Mucosa of rectum (tissue), 2 donors: ENCODE measurements around the gene HIVEP1.

Source experiments
- H3K27ac ChIP-seq, 2 donors: one replicate each; pipeline ENCODE4 v1.7.0; 2013; ENCODE audit warnings: inconsistent platforms in 2 of 2, low read depth in 2 of 2, low read length in 2 of 2
- H3K27me3 ChIP-seq, 2 donors: one replicate each; pipeline ENCODE4 v1.7.0; 2013; ENCODE audit warnings: low read length in 2 of 2; ENCODE audit not compliant: control insufficient read depth in 2 of 2, insufficient read depth in 2 of 2
- H3K36me3 ChIP-seq, 2 donors: one replicate each; pipeline ENCODE4 v1.7.0; 2013; ENCODE audit warnings: low read length in 2 of 2; ENCODE audit not compliant: control insufficient read depth in 2 of 2, insufficient read depth in 2 of 2
- H3K4me1 ChIP-seq, 2 donors: one replicate each; pipeline ENCODE4 v1.7.0; 2013; ENCODE audit warnings: low read length in 2 of 2, mild to moderate bottlenecking in 1 of 2; ENCODE audit not compliant: control insufficient read depth in 2 of 2, insufficient read depth in 2 of 2
- H3K4me3 ChIP-seq, 2 donors: one replicate each; pipeline ENCODE4 v1.7.0; 2013; ENCODE audit warnings: low read length in 2 of 2
- H3K9ac ChIP-seq, 2 donors: one replicate each; pipeline ENCODE4 v1.7.0; 2013; ENCODE audit warnings: low read length in 2 of 2, low read depth in 1 of 2, mild to moderate bottlenecking in 1 of 2
- H3K9me3 ChIP-seq, 2 donors: one replicate each; pipeline ENCODE4 v1.7.0; 2013; ENCODE audit warnings: low read length in 2 of 2; ENCODE audit not compliant: control insufficient read depth in 2 of 2
- donor health status: healthy.
- donor health status: Normal muscosa, but diverticular disease.

The HIVEP1 gene

DNA sequence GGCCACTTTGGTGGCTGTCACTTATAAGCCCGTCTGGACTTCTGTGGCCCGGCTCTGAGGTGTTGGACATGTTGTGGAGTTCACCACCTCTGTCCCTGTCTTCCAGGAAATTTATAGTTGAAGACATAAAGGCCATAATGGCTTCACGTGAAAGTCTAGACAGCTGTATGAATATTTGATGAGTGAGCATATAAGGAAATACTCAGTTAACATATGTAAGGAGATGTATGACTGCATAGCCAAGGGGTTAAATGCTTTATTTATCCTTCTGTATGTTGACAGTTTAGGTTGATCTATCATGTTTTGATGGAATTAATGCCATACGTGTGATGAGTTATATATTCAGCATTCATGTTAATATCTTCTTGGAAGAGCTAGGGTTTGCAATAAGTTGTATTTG is 16.1 kb downstream of the HIVEP1 start:
- Histone ChIP-seq H3K4me3 (no peak overlapping the region), H3K27ac (no peak overlapping the region), H3K4me1 (peaks cover 9 to 21% of the 10 kb centered on the region in 2 donors), H3K9ac (no peak overlapping the region), H3K9me3 (no peaks in the 10 kb centered on the region), H3K27me3 (no peaks in the 10 kb centered on the region), H3K36me3 (no peaks in the 10 kb centered on the region)

DNA sequence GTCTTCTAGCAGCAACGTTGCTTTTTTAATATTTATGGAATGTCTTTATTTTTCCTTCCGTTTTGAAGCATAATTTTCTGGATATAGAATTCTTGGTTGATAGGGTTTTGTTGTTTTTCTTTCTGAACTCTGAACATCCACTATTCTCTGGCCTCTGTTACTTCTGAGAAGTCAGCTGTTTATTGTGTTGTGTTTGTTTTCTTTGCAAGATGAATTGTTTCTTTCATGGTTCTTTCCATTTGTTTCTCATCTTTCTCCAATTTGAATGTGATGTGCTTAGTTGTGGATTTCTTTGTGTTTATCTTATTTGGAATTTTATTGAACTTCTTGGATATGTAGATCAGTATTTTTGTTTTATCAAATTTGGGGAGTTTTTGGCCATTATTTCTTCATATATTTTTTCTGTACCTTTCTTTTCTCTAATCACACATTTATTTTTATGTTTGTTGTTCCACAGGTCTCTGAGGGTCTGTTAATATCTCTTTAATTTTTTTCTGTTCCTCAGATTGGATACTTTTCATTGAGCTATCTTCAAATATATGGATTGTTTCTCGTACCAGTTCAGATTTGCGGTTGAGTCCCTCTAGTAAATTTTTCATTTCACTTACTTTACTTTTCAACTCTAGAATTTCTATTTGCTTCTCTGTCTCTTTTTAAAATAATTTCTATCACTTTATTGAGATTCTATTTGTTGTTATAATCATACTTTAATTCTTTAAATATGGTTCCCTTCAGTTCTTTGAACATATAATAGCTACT is 18.0 kb downstream of the HIVEP1 start:
- H3K27me3 ChIP-seq = no peaks in the 10 kb centered on the region
- no peaks in the 10 kb centered on the region for H3K9me3 ChIP-seq
- no peaks in the 10 kb centered on the region for H3K36me3 ChIP-seq
- H3K4me1 ChIP-seq = peaks cover 5 to 18% of the 10 kb centered on the region in 2 donors
- H3K4me3 ChIP-seq = no peak overlapping the region
- no peak overlapping the region for H3K27ac ChIP-seq
- no peak overlapping the region for H3K9ac ChIP-seq

DNA sequence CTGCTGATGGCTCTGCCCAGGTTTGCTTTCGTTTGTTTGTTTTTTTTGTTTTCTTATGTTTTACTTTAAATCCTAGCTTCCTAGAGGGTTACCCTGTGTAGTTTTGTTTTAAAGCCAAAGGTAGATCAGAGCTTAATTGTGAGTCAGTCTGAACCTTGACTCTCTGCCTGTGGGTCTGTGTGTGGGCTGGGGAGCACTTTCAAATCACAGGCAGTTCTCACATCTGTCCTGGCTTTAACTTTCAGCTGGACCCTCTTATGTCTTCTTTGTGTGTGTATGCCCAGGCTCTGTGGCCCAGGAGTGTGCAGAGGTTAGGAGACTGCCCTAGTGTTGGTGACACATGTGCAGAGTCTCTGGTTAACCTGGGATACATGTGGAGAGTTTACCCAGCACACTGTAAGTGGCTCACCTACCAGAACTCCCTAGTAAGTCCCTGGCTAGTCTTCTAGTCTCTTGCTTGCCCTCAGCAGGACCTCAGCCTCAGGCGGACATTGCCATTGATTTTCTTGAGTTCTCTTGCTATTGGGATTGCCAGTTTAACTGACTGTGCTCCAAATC is 19.0 kb downstream of the HIVEP1 start:
- Histone ChIP-seq H3K4me3 (no peak overlapping the region), H3K9me3 (no peaks in the 10 kb centered on the region), H3K27me3 (no peaks in the 10 kb centered on the region), H3K9ac (no peak overlapping the region), H3K27ac (no peak overlapping the region), H3K4me1 (peaks cover 2 to 18% of the 10 kb centered on the region in 2 donors), H3K36me3 (no peaks in the 10 kb centered on the region)

DNA sequence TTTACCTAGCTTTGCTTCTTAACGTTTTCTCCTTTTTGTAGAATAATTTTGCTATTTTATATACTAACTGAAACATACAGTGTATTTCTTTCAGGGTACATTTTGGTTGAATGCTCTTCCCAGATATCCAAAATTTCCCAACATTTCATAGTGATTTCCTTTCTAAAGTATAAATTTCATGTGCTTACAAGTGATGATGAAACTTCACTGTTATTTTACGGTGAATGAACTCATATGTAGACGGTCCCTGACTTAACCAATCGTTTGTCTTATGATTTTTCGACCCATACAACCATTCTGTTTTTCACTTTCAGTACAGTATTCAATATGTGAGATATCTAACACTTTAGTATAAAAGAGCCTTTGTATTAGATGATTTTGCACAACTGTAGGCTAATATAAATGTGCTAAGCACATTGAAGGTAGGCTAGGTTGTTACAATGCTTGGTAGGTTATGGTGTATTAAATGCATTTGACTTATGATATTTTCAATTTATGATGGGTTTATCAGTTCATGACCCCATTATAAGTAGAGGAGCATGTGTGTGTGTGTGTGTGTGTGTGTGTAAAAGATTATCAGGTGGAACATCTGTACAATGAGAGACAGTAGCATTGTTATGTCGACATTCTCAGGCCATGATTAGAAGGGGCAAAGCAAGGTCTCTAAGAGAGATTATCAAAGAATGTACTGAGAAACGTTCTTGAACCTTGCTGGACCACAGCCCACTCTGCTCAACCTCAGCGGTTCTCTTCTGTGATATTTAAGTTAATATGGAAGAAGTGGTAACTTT is 20.9 kb downstream of the HIVEP1 start:
- peaks cover 2 to 11% of the 10 kb centered on the region in 2 donors for H3K4me1 ChIP-seq
- no peaks in the 10 kb centered on the region for H3K27me3 ChIP-seq
- no peaks in the 10 kb centered on the region for H3K36me3 ChIP-seq
- no peak overlapping the region for H3K4me3 ChIP-seq
- no peak overlapping the region for H3K27ac ChIP-seq
- H3K9ac ChIP-seq = no peak overlapping the region
- H3K9me3 ChIP-seq = no peaks in the 10 kb centered on the region

DNA sequence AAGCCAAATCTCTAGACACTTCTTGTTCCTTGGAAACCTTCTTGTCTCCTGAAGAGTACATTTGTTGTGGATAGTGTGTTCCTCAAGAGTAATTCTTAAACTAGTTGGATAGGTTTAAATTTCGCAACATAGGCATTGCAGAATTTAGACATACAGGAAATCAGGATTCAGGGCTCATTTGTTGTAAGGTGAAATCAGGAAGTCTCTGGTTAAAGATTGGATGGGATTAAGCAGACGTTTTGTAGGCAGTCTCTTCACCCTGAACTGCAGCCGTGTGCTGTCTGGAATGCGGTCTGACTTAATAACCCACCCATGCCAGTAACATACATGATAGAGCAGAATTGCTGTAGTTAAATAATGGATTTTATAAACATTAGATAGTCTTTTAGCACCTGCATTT is 21.7 kb downstream of the HIVEP1 start:
- H3K27ac ChIP-seq = no peak overlapping the region
- no peaks in the 10 kb centered on the region for H3K9me3 ChIP-seq
- H3K27me3 ChIP-seq = no peaks in the 10 kb centered on the region
- H3K4me3 ChIP-seq = no peak overlapping the region
- H3K36me3 ChIP-seq = no peaks in the 10 kb centered on the region
- peaks cover 2 to 3% of the 10 kb centered on the region in 2 donors for H3K4me1 ChIP-seq
- H3K9ac ChIP-seq = no peak overlapping the region

DNA sequence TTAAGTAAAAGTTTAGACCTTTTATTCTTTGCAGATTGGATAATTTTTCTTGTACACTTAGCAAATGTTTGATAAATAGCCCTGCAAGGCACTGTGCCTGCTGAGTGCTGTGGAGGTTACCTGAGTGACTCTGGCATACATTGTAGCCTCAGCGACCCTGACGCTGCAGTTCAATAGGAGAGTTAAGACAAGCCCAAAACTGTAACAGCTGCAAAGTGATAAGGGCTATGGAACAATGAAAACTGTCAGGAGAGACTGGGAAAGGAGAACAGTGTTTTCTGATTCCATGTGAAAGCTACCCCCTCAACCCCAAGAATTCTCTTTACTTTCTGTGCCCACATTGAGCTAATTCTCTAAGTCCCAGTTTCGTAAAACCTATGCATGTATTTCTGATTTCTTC is 22.2 kb downstream of the HIVEP1 start:
- Histone ChIP-seq H3K4me3 (no peak overlapping the region), H3K36me3 (no peaks in the 10 kb centered on the region), H3K9me3 (no peaks in the 10 kb centered on the region), H3K27ac (no peak overlapping the region), H3K27me3 (no peaks in the 10 kb centered on the region), H3K4me1 (peaks cover 2 to 3% of the 10 kb centered on the region in 2 donors), H3K9ac (no peak overlapping the region)

DNA sequence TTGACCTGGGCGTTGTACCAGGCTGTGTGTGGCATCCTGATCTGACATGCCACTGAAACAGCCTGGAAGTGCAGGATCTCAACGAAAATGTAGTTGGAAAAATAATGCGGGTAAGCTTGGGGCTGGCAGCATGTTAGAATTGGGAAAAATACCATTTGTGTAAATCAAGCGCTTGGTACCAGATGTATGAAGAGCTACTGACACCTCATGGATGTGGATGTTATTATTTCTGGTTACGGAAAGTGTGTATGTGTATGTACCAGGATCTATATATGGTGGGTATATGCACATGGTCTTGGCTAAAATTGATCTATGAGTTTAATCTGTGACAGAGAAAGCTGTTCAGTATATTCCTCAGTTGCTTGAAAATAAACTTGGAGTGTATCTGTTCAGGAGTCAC is 22.7 kb downstream of the HIVEP1 start:
- no peak overlapping the region for H3K9ac ChIP-seq
- no peaks in the 10 kb centered on the region for H3K27me3 ChIP-seq
- H3K27ac ChIP-seq = no peak overlapping the region
- H3K9me3 ChIP-seq = no peaks in the 10 kb centered on the region
- no peak overlapping the region for H3K4me3 ChIP-seq
- H3K4me1 ChIP-seq = peaks cover 2 to 3% of the 10 kb centered on the region in 2 donors
- no peaks in the 10 kb centered on the region for H3K36me3 ChIP-seq

DNA sequence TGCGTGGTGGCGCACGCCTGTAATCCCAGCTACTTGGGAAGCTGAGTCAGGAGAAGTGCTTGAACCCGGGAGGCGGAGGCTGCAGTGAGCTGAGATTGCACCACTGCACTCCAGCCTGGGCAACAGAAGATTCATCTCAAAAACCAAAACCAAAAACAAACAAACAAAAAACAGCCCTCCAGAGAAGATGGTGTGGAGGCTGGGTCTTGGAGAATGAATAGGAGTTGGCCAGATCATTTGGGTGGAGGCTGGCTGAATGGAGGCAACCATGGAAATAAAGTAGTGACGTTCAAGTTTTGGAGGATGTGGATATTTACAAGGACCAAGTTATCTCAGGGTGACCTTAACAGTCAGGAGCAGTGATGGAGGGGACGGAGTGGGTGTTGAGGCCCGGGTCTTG is 24.7 kb downstream of the HIVEP1 start:
- no peak overlapping the region for H3K4me3 ChIP-seq
- no peaks in the 10 kb centered on the region for H3K9me3 ChIP-seq
- H3K9ac ChIP-seq = no peak overlapping the region
- H3K36me3 ChIP-seq = no peaks in the 10 kb centered on the region
- H3K4me1 ChIP-seq = peaks cover 2 to 3% of the 10 kb centered on the region in 2 donors
- no peaks in the 10 kb centered on the region for H3K27me3 ChIP-seq
- H3K27ac ChIP-seq = no peak overlapping the region

DNA sequence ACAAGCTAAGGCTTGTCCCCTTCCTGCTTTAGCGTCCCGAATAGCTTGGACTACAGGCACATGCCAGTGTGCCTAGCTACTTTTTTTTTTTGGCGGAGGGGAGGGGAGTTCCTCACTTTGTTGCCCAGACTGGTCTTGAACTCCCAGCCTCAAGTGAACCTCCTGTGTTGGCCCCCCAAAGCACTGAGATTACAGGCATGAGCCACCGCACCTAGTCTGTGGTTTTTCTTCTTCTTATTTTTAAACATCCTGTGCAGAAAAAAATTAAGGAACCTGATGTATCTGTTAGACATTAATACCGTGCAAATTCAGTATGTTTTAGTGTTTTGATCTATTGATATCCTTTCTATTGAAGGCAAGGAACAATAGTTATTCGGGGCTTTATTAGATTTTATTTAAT is 25.7 kb downstream of the HIVEP1 start:
- peaks cover 2 to 3% of the 10 kb centered on the region in 2 donors for H3K4me1 ChIP-seq

More for the DNA sequence above, 25.7 kb downstream of the HIVEP1 start:
- no peak overlapping the region for H3K9ac ChIP-seq
- no peaks in the 10 kb centered on the region for H3K27me3 ChIP-seq
- H3K4me3 ChIP-seq = no peak overlapping the region
- H3K36me3 ChIP-seq = no peaks in the 10 kb centered on the region
- no peak overlapping the region for H3K27ac ChIP-seq
- H3K9me3 ChIP-seq = no peaks in the 10 kb centered on the region
